CD14-positive monocyte (primary cell): Measurements from ENCODE around the gene MYCBP. TPM values are rescaled to one million over a fixed set of nuclear protein-coding genes. Genes with fewer than 3 reads are reported as not detected.

ENCODE experiments used
- DNase-seq, 3 donors: peaks; one replicate each; pipeline ENCODE4 v3.0.0-alpha.2; 2011 to 2022
- H2AFZ ChIP-seq: 2 replicates; pipeline ENCODE4 v1.6.0; 2012; ENCODE audit warnings: mild to moderate bottlenecking, low read depth, low read length, inconsistent platforms; ENCODE audit not compliant: insufficient read depth, poor library complexity, severe bottlenecking
- H3K27ac ChIP-seq, 2 donors: 1 replicate in 1 of 2; 2 replicates in 1 of 2; pipeline ENCODE4 v1.5.1; 2012 to 2013; ENCODE audit warnings: low read length in 2 of 2, control low read depth in 1 of 2, inconsistent platforms in 1 of 2, low read depth in 1 of 2, mild to moderate bottlenecking in 1 of 2
- H3K27me3 ChIP-seq, 2 donors: one replicate each; pipeline versions ENCODE4 v1.6.0 to v1.6.1; 2011 to 2013; ENCODE audit warnings: low read length in 2 of 2; ENCODE audit not compliant: control insufficient read depth in 2 of 2, insufficient read depth in 2 of 2
- H3K36me3 ChIP-seq, 2 donors: replicated peaks in 1 of 2; 1 replicate in 1 of 2; 2 replicates in 1 of 2; pipeline versions ENCODE4 v1.5.1 to v1.6.1; 2012 to 2013; ENCODE audit warnings: low read length in 2 of 2, control low read depth in 1 of 2, inconsistent platforms in 1 of 2, mild to moderate bottlenecking in 1 of 2; ENCODE audit not compliant: insufficient read depth in 2 of 2, control insufficient read depth in 1 of 2
- H3K4me1 ChIP-seq, 2 donors: 1 replicate in 1 of 2; 2 replicates in 1 of 2; pipeline versions ENCODE4 v1.5.1 to v1.6.1; 2012 to 2013; ENCODE audit warnings: low read length in 2 of 2, control low read depth in 1 of 2, inconsistent platforms in 1 of 2, mild to moderate bottlenecking in 1 of 2, moderate library complexity in 1 of 2; ENCODE audit not compliant: insufficient read depth in 2 of 2, control insufficient read depth in 1 of 2
- H3K4me2 ChIP-seq: replicated peaks from 2 replicates; pipeline ENCODE3; 2012; ENCODE audit warnings: low read length, moderate library complexity, mild to moderate bottlenecking; ENCODE audit not compliant: poor library complexity, severe bottlenecking; ENCODE audit errors: extremely low read depth
- H3K4me3 ChIP-seq, 3 experiments: fragments of 200-600 bp in 1 of 3; sonication (generic) in 1 of 3; replicated peaks in 1 of 3; 1 replicate in 2 of 3; 2 replicates in 1 of 3; pipeline ENCODE4 v1.5.1; 2011 to 2013; ENCODE audit warnings: low read length in 3 of 3, mild to moderate bottlenecking in 3 of 3, control low read depth in 2 of 3, low read depth in 2 of 3, inconsistent platforms in 1 of 3, moderate library complexity in 1 of 3
- H3K79me2 ChIP-seq: 2 replicates; pipeline ENCODE4 v1.6.0; 2012; ENCODE audit warnings: mild to moderate bottlenecking, control low read depth, inconsistent platforms, low read length, moderate library complexity; ENCODE audit not compliant: insufficient read depth
- H3K9ac ChIP-seq: 2 replicates; pipeline ENCODE4 v1.6.0; 2017; ENCODE audit warnings: low read length, mild to moderate bottlenecking; ENCODE audit not compliant: insufficient read depth, poor library complexity, severe bottlenecking
- H3K9me3 ChIP-seq, 2 donors: replicated peaks in 1 of 2; 1 replicate in 1 of 2; 2 replicates in 1 of 2; pipeline versions ENCODE4 v1.5.1 to v1.6.1; 2012 to 2013; ENCODE audit warnings: low read length in 2 of 2, control low read depth in 1 of 2; ENCODE audit not compliant: control insufficient read depth in 1 of 2, insufficient read depth in 1 of 2
- H4K20me1 ChIP-seq: 2 replicates; pipeline ENCODE4 v1.6.0; 2012; ENCODE audit warnings: mild to moderate bottlenecking, low read length, control low read depth, moderate library complexity; ENCODE audit not compliant: insufficient read depth
- H3K27ac Mint-ChIP-seq, 7 donors: one replicate each; pipeline ENCODE4 v1.8.0; 2020; ENCODE audit warnings: mild to moderate bottlenecking in 7 of 7, mixed read lengths in 7 of 7, moderate library complexity in 6 of 7, inconsistent platforms in 2 of 7
- H3K27me3 Mint-ChIP-seq, 3 donors: one replicate each; pipeline ENCODE4 v1.8.0; 2021 to 2022; ENCODE audit warnings: low read depth in 3 of 3, mild to moderate bottlenecking in 3 of 3, mixed read lengths in 3 of 3, moderate library complexity in 3 of 3, inconsistent platforms in 1 of 3
- H3K36me3 Mint-ChIP-seq, 2 donors: one replicate each; pipeline ENCODE4 v1.8.0; 2020; ENCODE audit warnings: mixed read lengths in 2 of 2, inconsistent platforms in 1 of 2, mild to moderate bottlenecking in 1 of 2
- H3K4me1 Mint-ChIP-seq: one replicate; pipeline ENCODE4 v1.8.0; 2020; ENCODE audit warnings: mild to moderate bottlenecking, mixed read lengths
- H3K4me3 Mint-ChIP-seq, 2 donors: one replicate each; pipeline ENCODE4 v1.8.0; 2020; ENCODE audit warnings: mild to moderate bottlenecking in 2 of 2, mixed read lengths in 2 of 2, moderate library complexity in 1 of 2
- H3K9me3 Mint-ChIP-seq, 7 donors: one replicate each; pipeline ENCODE4 v1.8.0; 2020 to 2022; ENCODE audit warnings: mixed read lengths in 7 of 7, mild to moderate bottlenecking in 6 of 7, moderate library complexity in 6 of 7, inconsistent platforms in 2 of 7
- WGBS: methylation state at CpG from one replicate; pipeline ENCODE4 v1.1.5; 2013; ENCODE audit warnings: missing lambda C conversion rate; ENCODE audit not compliant: insufficient coverage; 5-methylcytosine and 5-hydroxymethylcytosine counted together
- intact Hi-C, 2 donors: fragments of 100-400 bp; cut with micrococcal nuclease; formaldehyde crosslinking; loops; one replicate each; pipeline versions ENCODE4 v1.15.0 to v1.15.1; 2023
- polyA plus RNA-seq, 3 donors: library from polyadenylated mRNA; depleted of rRNA in 1 of 3; unstranded in 2 of 3; stranded (reverse) in 1 of 3; fragments of 300-500 nt in 2 of 3; fragments of >200 nt in 1 of 3; fragmentation: Illumina TruSeq in 2 of 3; gene quantifications; 1 replicate in 2 of 3; 2 replicates in 1 of 3; pipeline ENCODE4 v1.2.3, GENCODE V29; 2012 to 2021
- TF ChIP-seq, protein P1 (sequence below): fragments of 200-600 bp; IDR thresholded peaks from one replicate; pipeline ENCODE4 v1.8.0; 2022; ENCODE audit warnings: antibody characterized with exemption, mild to moderate bottlenecking

Gene MYCBP
- polyA plus RNA-seq, 3 donors, result 9.3 to 92.3 (median 77.2) TPM

DNA sequence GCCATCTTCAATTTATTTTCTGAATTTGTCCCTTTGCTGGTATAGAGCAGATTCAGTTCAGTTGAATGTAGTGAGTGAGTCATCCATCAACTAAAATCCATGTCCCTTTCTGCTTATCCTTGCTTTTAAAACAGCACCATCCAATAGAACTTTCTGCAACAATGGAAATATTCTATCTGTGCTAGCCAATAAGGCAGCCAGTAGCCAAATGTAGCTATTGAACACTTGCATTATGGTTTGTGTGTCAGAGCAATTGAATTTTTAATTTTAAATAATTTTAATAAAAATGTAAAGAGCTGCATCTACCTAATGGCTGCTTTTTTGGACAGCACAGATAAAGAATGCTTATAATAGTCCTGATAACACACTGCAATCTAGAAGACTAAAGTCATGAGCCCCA lies 8.3 kb upstream of the MYCBP start, which contains the start of gene GJA9:
GJA9 (minus strand) TSS at position 101 of the 400 bp plus-strand sequence. CDS start 5,489 bp downstream, outside the sequence.
- Histone ChIP-seq H3K9me3 (no peaks in the 10 kb centered on the region), H2AFZ (no peak within 1 kb of the TSS), H3K36me3 (no peaks in the 10 kb centered on the region), H3K4me3 (no peak within 1 kb of the TSS), H3K4me1 (no peaks in the 10 kb centered on the region), H3K27ac (no peak within 1 kb of the TSS), H3K4me2 (no peak within 1 kb of the TSS), H4K20me1 (no peaks in the 10 kb centered on the region), H3K79me2 (no peaks in the 10 kb centered on the region), H3K9ac (no peak within 1 kb of the TSS), H3K27me3 (no peaks in the 10 kb centered on the region)
- Mint-ChIP-seq H3K4me3 (no peak within 1 kb of the TSS), H3K27me3 (no peaks in the 10 kb centered on the region), H3K36me3 (no peaks in the 10 kb centered on the region), H3K9me3 (peaks cover 0 to 2% (median 0%) of the 10 kb centered on the region in 7 donors), H3K27ac (no peak within 1 kb of the TSS), H3K4me1 (no peaks in the 10 kb centered on the region)
- intact Hi-C loops, result no loop called here
- TF ChIP-seq, protein P1, sequence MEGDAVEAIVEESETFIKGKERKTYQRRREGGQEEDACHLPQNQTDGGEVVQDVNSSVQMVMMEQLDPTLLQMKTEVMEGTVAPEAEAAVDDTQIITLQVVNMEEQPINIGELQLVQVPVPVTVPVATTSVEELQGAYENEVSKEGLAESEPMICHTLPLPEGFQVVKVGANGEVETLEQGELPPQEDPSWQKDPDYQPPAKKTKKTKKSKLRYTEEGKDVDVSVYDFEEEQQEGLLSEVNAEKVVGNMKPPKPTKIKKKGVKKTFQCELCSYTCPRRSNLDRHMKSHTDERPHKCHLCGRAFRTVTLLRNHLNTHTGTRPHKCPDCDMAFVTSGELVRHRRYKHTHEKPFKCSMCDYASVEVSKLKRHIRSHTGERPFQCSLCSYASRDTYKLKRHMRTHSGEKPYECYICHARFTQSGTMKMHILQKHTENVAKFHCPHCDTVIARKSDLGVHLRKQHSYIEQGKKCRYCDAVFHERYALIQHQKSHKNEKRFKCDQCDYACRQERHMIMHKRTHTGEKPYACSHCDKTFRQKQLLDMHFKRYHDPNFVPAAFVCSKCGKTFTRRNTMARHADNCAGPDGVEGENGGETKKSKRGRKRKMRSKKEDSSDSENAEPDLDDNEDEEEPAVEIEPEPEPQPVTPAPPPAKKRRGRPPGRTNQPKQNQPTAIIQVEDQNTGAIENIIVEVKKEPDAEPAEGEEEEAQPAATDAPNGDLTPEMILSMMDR, result no peak
- DNase-seq, result no peak

DNA sequence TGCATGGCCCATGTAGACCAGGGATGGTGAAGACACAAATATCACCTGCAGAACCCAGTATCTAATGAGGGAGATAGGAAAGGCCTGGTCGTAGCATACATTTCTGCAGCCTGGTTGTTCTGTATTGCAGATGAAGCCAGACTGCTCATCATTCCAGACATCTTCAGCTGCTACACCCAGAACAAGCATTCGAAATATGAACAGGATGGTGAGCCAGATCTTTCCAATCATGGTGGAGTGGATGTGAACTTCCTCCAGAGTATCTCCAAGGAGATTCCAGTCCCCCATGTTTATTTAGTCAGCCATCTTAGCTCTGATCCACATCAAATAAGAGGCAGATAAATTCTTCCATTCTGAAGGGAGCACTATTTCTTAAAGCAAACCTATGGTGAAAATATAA lies 2.7 kb upstream of the MYCBP start:
- peaks cover 21 to 29% of the 10 kb centered on the region in 2 donors for H3K4me1 ChIP-seq
- no peak overlapping the region for H3K27ac ChIP-seq
- no peak overlapping the region for H3K4me2 ChIP-seq
- Mint-ChIP-seq H3K27ac (no peak overlapping the region), H3K36me3 (peaks cover 2 to 5% of the 10 kb centered on the region in 2 donors), H3K27me3 (peaks cover 0 to 2% (median 2%) of the 10 kb centered on the region in 3 donors), H3K9me3 (peaks cover 0 to 2% (median 0%) of the 10 kb centered on the region in 7 donors), H3K4me1 (peaks cover 22% of the 10 kb centered on the region), H3K4me3 (no peak overlapping the region)
- no peak for DNase-seq
- peaks cover 33% of the 10 kb centered on the region for H3K79me2 ChIP-seq
- no CpG with 5 or more reads among the region's 2 CpGs for WGBS
- intact Hi-C loops, result no loop called here
- H3K27me3 ChIP-seq, result no peaks in the 10 kb centered on the region
- TF ChIP-seq, protein P1, result no peak
- no peaks in the 10 kb centered on the region for H3K36me3 ChIP-seq
- H2AFZ ChIP-seq, result no peak overlapping the region
- H4K20me1 ChIP-seq, result peaks cover 15% of the 10 kb centered on the region
- H3K4me3 ChIP-seq, result no peak overlapping the region
- H3K9me3 ChIP-seq, result no peaks in the 10 kb centered on the region
- no peak overlapping the region for H3K9ac ChIP-seq
